22Rv1 (cell line): ENCODE data around the gene GRIP2.

Source experiments
- H3K27ac ChIP-seq: fragments of 450-650 bp; 2 replicates; pipeline ENCODE4 v1.5.1; 2017
- CTCF ChIP-seq: fragments of 450-650 bp; IDR thresholded peaks from 2 replicates; pipeline ENCODE4 v1.5.1; 2017; ENCODE audit warnings: mild to moderate bottlenecking
- ZFX ChIP-seq: fragments of 450-650 bp; IDR thresholded peaks from 2 replicates; pipeline ENCODE4 v1.6.1; 2017; ENCODE audit warnings: antibody characterized with exemption, borderline replicate concordance

The GRIP2 gene

GRCh38 chr3:14477311-14477935, 62.7 kb downstream of the GRIP2 start:
- no peak overlapping the region for H3K27ac ChIP-seq
- TF ChIP-seq ZFX (no peak), CTCF (no peak)

GRCh38 chr3:14476583-14477265, 63.4 kb downstream of the GRIP2 start:
- no peak overlapping the region for H3K27ac ChIP-seq
- TF ChIP-seq ZFX (no peak), CTCF (no peak)

- no peak overlapping the region for H3K27ac ChIP-seq
- TF ChIP-seq ZFX (no peak), CTCF (no peak)
These were observed 64.5 kb downstream of the GRIP2 start for GRCh38 chr3:14475621-14476020.

- TF ChIP-seq ZFX (no peak), CTCF (no peak)
- no peak overlapping the region for H3K27ac ChIP-seq
These were observed 65.6 kb downstream of the GRIP2 start for GRCh38 chr3:14474363-14475081.

GRCh38 chr3:14473411-14473891, 66.7 kb downstream of the GRIP2 start:
- TF ChIP-seq ZFX (no peak), CTCF (no peak)
- H3K27ac ChIP-seq = no peak overlapping the region

- no peak overlapping the region for H3K27ac ChIP-seq
- TF ChIP-seq CTCF = no peak
- no peak for TF ChIP-seq ZFX
These were observed 67.4 kb downstream of the GRIP2 start for GRCh38 chr3:14472471-14473351.
